ENCODE data around the gene APC2.

The APC2 gene

DNA sequence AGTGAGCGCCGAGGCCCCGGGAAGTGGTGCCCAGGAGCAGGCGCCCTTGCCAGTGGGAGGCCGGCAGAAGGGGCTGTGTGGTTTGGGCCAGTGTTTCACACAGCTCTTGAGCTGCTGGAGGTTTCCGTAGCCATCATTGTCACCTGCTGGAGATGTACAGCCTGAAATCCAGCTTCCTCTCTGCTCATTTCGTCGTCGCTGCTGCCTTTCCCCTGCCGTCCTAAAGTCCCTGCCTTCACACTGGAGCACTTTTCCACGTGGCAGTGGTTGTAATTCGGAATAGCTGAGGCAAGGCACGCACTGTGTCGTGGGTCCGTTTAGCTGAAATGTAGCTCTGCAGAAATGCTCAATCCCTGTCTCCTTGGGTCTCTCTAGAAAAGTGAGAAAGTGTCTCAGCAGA lies 29.3 kb upstream of the APC2 start:
- TF ChIP-seq, protein P1, sequence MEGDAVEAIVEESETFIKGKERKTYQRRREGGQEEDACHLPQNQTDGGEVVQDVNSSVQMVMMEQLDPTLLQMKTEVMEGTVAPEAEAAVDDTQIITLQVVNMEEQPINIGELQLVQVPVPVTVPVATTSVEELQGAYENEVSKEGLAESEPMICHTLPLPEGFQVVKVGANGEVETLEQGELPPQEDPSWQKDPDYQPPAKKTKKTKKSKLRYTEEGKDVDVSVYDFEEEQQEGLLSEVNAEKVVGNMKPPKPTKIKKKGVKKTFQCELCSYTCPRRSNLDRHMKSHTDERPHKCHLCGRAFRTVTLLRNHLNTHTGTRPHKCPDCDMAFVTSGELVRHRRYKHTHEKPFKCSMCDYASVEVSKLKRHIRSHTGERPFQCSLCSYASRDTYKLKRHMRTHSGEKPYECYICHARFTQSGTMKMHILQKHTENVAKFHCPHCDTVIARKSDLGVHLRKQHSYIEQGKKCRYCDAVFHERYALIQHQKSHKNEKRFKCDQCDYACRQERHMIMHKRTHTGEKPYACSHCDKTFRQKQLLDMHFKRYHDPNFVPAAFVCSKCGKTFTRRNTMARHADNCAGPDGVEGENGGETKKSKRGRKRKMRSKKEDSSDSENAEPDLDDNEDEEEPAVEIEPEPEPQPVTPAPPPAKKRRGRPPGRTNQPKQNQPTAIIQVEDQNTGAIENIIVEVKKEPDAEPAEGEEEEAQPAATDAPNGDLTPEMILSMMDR (IDR thresholded peaks at IDR 0.05; ENCODE audit: control insufficient read depth, insufficient read depth, low read depth, low read length, missing control alignments): no peak
- no peak overlapping the region for H3K4me3 ChIP-seq (ENCODE audit: control insufficient read depth, low read depth, low read length)
- no peak for DNase-seq (ENCODE audit: low read depth)

DNA sequence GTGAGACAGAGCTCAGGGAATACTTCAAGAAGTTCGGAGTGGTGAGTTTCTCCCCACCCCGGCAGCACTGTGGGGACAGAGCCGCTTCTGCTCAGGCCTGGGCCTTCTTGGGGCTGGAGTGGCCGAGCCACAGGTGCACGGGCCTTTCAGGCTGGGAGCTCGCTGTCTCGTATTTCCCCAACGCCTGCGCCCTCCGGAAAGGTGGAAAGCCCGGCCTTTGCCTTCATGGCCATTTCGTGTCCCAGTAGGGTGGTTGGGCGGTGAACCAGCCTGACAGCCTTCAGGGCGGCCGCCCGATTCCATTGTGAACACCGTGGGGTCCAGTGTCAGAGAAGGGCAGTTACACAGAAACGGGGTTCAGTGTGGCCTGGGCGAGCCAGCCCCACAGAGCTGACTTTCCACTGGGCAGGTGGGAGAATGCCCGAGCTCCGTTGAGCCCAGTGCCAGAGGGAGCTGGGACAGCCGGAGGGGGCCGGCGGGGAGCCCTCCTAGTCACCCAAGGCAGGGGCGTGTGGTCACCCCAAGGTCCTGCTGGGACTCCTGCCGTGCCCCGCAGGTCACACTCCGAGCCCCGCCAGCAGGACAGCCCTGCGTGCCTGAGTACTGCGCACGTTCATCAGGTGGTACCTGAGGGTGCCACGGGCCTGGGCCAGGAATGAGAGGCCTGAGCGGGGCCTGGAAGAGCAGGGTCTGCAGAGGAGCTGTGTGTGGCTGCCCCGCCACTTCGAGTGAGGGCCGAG lies 28.5 kb upstream of the APC2 start:
- TF ChIP-seq, protein P1 (IDR thresholded peaks at IDR 0.05; ENCODE audit: control insufficient read depth, insufficient read depth, low read depth, low read length, missing control alignments): no peak
- no peak overlapping the region for H3K4me3 ChIP-seq (ENCODE audit: control insufficient read depth, low read depth, low read length)
- DNase-seq (ENCODE audit: low read depth): no peak

DNA sequence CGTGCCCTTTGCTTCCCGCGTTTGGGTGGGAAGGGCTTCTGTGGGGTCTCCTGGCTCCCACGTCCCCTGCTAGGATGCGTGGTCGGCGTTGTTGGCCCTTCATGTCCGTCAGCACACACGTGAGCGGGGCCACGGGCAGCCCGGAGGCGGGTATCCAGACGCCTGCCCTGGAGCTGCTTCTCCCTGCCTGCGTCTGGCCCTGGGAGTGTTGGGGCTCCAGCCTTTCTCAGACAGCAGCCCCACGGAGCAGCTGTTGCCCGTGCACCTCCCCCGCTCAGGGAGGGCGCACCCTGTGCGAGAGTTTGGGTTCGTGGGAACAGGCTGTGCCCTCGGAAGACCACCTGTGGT lies 28.0 kb upstream of the APC2 start:
- no peak overlapping the region for H3K4me3 ChIP-seq (ENCODE audit: control insufficient read depth, low read depth, low read length)
- TF ChIP-seq, protein P1 (IDR thresholded peaks at IDR 0.05; ENCODE audit: control insufficient read depth, insufficient read depth, low read depth, low read length, missing control alignments): no peak

DNA sequence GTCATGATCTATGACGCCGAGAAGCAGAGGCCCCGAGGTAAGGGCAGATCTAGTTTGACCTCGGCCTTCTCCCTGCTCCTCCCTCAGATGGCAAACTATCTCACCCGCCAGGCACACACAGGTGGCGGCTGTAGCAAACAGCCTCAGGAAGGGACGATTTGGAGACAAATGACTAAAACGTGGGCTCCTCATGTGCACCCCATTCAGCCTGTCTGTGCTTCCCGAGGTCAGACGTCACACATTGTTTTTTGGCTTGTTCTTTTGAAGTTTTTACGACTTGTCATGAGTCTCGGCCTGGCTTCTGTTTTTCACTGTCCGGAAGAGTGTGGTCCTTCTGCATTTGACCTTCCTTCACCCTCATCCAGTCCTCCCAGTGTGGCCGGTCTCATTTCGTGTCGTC lies 27.6 kb upstream of the APC2 start:
- no peak overlapping the region for H3K4me3 ChIP-seq (ENCODE audit: control insufficient read depth, low read depth, low read length)
- TF ChIP-seq, protein P1 (IDR thresholded peaks at IDR 0.05; ENCODE audit: control insufficient read depth, insufficient read depth, low read depth, low read length, missing control alignments): no peak
- no peak for DNase-seq (ENCODE audit: low read depth)

More for the DNA sequence above, 28.0 kb upstream of the APC2 start:
- no peak for DNase-seq (ENCODE audit: low read depth)

DNA sequence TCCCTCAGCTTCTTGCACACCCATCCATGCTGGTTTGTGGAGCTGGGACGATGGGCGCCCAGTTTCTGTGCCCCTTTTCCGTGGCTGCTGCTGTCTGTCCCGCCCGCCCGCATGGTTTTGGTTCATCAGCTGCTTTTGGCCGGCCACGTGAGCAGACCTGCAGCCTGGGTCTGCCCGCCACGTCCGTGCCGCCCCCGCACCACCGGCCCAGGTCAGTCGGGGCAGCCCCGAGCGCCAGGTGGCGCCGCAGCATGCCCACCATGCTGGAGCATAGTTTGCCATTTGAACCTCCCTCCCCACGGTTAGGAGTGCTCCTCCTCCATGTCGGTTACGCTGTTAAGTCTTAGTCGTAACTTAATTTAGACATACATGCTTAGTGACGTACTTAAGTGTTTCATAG lies 27.0 kb upstream of the APC2 start:
- no peak for DNase-seq (ENCODE audit: low read depth)
- TF ChIP-seq, protein P1 (IDR thresholded peaks at IDR 0.05; ENCODE audit: control insufficient read depth, insufficient read depth, low read depth, low read length, missing control alignments): no peak
- no peak overlapping the region for H3K4me3 ChIP-seq (ENCODE audit: control insufficient read depth, low read depth, low read length)

DNA sequence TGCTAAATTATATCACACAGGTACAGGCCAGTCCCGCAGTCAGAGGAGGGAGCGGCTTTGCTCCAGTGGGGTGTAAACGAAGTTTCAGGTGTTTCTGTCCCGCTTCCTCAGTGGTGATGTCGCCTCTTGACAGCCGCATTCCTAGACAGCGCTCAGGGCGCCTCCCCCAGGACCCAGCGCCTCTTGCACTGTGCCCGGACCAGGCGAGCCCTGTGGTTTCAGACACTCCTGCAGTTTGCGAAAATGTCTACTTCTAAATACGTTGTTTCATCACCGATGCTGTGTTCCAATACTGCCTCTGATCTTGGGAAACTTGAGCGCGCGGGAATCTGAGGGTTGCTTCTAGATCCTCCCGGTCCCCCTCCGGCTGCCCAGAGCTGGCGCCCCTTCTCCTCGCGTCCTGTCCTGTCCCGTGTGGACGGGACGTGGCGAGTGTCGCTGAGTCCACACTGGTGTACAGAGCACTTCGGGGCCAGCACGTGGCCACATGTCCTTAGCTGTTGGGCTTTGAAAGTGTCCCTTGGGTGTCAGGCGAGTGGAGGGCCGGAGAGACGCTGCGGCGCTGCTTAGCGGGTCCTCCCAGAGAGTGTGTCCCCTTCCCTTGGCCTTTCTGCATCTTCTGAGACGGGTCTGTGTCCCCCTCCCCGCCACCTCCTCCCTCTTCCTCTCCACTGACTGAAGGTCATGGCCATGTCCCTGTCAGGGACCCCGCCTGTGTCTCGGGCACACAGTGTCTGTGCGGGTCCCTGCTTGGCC lies 26.3 kb upstream of the APC2 start:
- no peak for DNase-seq (ENCODE audit: low read depth)
- H3K4me3 ChIP-seq (ENCODE audit: control insufficient read depth, low read depth, low read length): no peak overlapping the region
- TF ChIP-seq, protein P1 (IDR thresholded peaks at IDR 0.05; ENCODE audit: control insufficient read depth, insufficient read depth, low read depth, low read length, missing control alignments): no peak
